Astrocyte (in vitro differentiated cells and primary cell): ENCODE data around the gene GPATCH2. TPM values are rescaled to one million over a fixed set of nuclear protein-coding genes. Genes with fewer than 3 reads are reported as not detected.
A peak's percentile ranks its signal among the peaks of the same experiment; 100 is the strongest.

Source experiments
- DNase-seq: peaks from one replicate; pipeline ENCODE4 v3.0.0-alpha.2; 2010; ENCODE audit warnings: low read depth
- FAIRE-seq: peaks from 2 replicates; lab custom pipeline; 2011; peaks lifted over from hg19 to GRCh38; lab: Jason Lieb, UNC
- H2AFZ ChIP-seq: 2 replicates; pipeline ENCODE4 v1.6.0; 2012; ENCODE audit warnings: low read depth, low read length, inconsistent platforms
- H3K27ac ChIP-seq: 2 replicates; pipeline ENCODE4 v1.5.1; 2011; ENCODE audit warnings: low read depth, low read length, inconsistent platforms
- H3K27me3 ChIP-seq: 2 replicates; pipeline ENCODE4 v1.6.0; 2011; ENCODE audit warnings: low read length, inconsistent platforms; ENCODE audit not compliant: insufficient read depth
- H3K36me3 ChIP-seq: 2 replicates; pipeline ENCODE4 v1.5.1; 2011; ENCODE audit warnings: low read length, inconsistent platforms; ENCODE audit not compliant: insufficient read depth
- H3K4me1 ChIP-seq: 2 replicates; pipeline ENCODE4 v1.5.1; 2011; ENCODE audit warnings: low read length, inconsistent platforms; ENCODE audit not compliant: insufficient read depth
- H3K4me2 ChIP-seq: 2 replicates; pipeline ENCODE4 v1.6.0; 2012; ENCODE audit warnings: low read length, inconsistent platforms
- H3K4me3 ChIP-seq: 2 replicates; pipeline ENCODE4 v1.5.1; 2011; ENCODE audit warnings: low read depth, mild to moderate bottlenecking, low read length, inconsistent platforms; ENCODE audit not compliant: insufficient read depth
- H3K79me2 ChIP-seq: 2 replicates; pipeline ENCODE4 v1.6.0; 2012; ENCODE audit warnings: mild to moderate bottlenecking, low read length, inconsistent platforms; ENCODE audit not compliant: insufficient read depth
- H3K9ac ChIP-seq: 2 replicates; pipeline ENCODE4 v1.6.0; 2012; ENCODE audit warnings: mild to moderate bottlenecking, low read length, inconsistent platforms
- H3K9me3 ChIP-seq: 2 replicates; pipeline ENCODE4 v1.5.1; 2012; ENCODE audit warnings: low read depth, mild to moderate bottlenecking, low read length, inconsistent platforms; ENCODE audit not compliant: insufficient read depth
- H4K20me1 ChIP-seq: 2 replicates; pipeline ENCODE4 v1.6.0; 2012; ENCODE audit warnings: low read length, inconsistent platforms; ENCODE audit not compliant: insufficient read depth
- H3K27ac Mint-ChIP-seq: one replicate; pipeline ENCODE4 v1.8.0; 2021; ENCODE audit warnings: mild to moderate bottlenecking, mixed read lengths; ENCODE audit not compliant: unreplicated experiment
- H3K27me3 Mint-ChIP-seq: one replicate; pipeline ENCODE4 v1.8.0; 2021; ENCODE audit warnings: low read depth, mixed read lengths; ENCODE audit not compliant: unreplicated experiment
- H3K36me3 Mint-ChIP-seq: one replicate; pipeline ENCODE4 v1.8.0; 2021; ENCODE audit warnings: low read depth, mixed read lengths; ENCODE audit not compliant: unreplicated experiment
- H3K4me1 Mint-ChIP-seq: one replicate; pipeline ENCODE4 v1.8.0; 2021; ENCODE audit warnings: low read depth, mixed read lengths; ENCODE audit not compliant: unreplicated experiment
- H3K4me3 Mint-ChIP-seq: one replicate; pipeline ENCODE4 v1.8.0; 2021; ENCODE audit warnings: mild to moderate bottlenecking, moderate library complexity, mixed read lengths; ENCODE audit not compliant: unreplicated experiment
- H3K9me3 Mint-ChIP-seq: one replicate; pipeline ENCODE4 v1.8.0; 2021; ENCODE audit warnings: mild to moderate bottlenecking, mixed read lengths; ENCODE audit not compliant: unreplicated experiment
- CTCF ChIP-seq: IDR thresholded peaks from 2 replicates; pipeline ENCODE4 v1.5.1; 2011; ENCODE audit warnings: low read depth, mild to moderate bottlenecking, inconsistent platforms, low read length, moderate library complexity; ENCODE audit not compliant: insufficient read depth
- EZH2 ChIP-seq: IDR thresholded peaks from 2 replicates; pipeline ENCODE4 v1.6.1; 2012; ENCODE audit warnings: mild to moderate bottlenecking, low read length, inconsistent platforms; ENCODE audit not compliant: insufficient read depth
- total RNA-seq: library from RNA; stranded (reverse); gene quantifications from 2 replicates; pipeline ENCODE4 v1.2.1, GENCODE V29; 2021

Gene GPATCH2
- total RNA-seq, 1 donor from 2014 or later: 14.1 TPM

- no peak for TF ChIP-seq CTCF
- TF ChIP-seq EZH2: no peak
- Histone ChIP-seq H3K9ac (no peak overlapping the region), H3K27ac (no peak overlapping the region), H3K36me3 (no peaks in the 10 kb centered on the region), H3K4me3 (no peak overlapping the region), H3K4me2 (no peak overlapping the region), H3K79me2 (no peaks in the 10 kb centered on the region), H2AFZ (no peak overlapping the region), H3K4me1 (peaks cover 11% of the 10 kb centered on the region), H3K9me3 (no peaks in the 10 kb centered on the region), H3K27me3 (no peaks in the 10 kb centered on the region), H4K20me1 (peaks cover 8% of the 10 kb centered on the region)
- Mint-ChIP-seq H3K4me3 (no peak overlapping the region), H3K9me3 (peaks cover 2% of the 10 kb centered on the region), H3K4me1 (peaks cover 4% of the 10 kb centered on the region), H3K27ac (no peak overlapping the region), H3K27me3 (no peaks in the 10 kb centered on the region), H3K36me3 (peaks cover 4% of the 10 kb centered on the region)
- no peak for DNase-seq
- FAIRE-seq: no peak
These were observed 103.7 kb downstream of the GPATCH2 start for GRCh38 chr1:217527151-217527550.

- Mint-ChIP-seq H3K36me3 (peaks cover 4% of the 10 kb centered on the region), H3K4me1 (peaks cover 4% of the 10 kb centered on the region), H3K9me3 (peaks cover 2% of the 10 kb centered on the region), H3K27ac (no peak overlapping the region), H3K27me3 (no peaks in the 10 kb centered on the region), H3K4me3 (no peak overlapping the region)
- Histone ChIP-seq H3K27me3 (no peaks in the 10 kb centered on the region), H3K9me3 (no peaks in the 10 kb centered on the region), H3K4me1 (peaks cover 11% of the 10 kb centered on the region), H4K20me1 (peaks cover 8% of the 10 kb centered on the region), H3K9ac (no peak overlapping the region), H3K79me2 (no peaks in the 10 kb centered on the region), H2AFZ (no peak overlapping the region), H3K4me3 (no peak overlapping the region), H3K36me3 (no peaks in the 10 kb centered on the region), H3K4me2 (no peak overlapping the region), H3K27ac (no peak overlapping the region)
- TF ChIP-seq CTCF (no peak), EZH2 (no peak)
- no peak for FAIRE-seq
- DNase-seq: no peak
These were observed 104.3 kb downstream of the GPATCH2 start for GRCh38 chr1:217526636-217527035.

GRCh38 chr1:217525773-217526490 lies 105.0 kb downstream of the GPATCH2 start:
- H3K4me1 Mint-ChIP-seq: peaks cover 4% of the 10 kb centered on the region
- DNase-seq (peak; percentile 42), FAIRE-seq (no peak)
- Histone ChIP-seq H3K27me3 (no peaks in the 10 kb centered on the region), H3K79me2 (no peaks in the 10 kb centered on the region), H3K9ac (no peak overlapping the region), H3K4me3 (no peak overlapping the region), H4K20me1 (peaks cover 10% of the 10 kb centered on the region), H3K9me3 (no peaks in the 10 kb centered on the region), H3K4me1 (peaks cover 11% of the 10 kb centered on the region), H2AFZ (no peak overlapping the region), H3K27ac (no peak overlapping the region), H3K4me2 (no peak overlapping the region), H3K36me3 (no peaks in the 10 kb centered on the region)
- H3K4me3 Mint-ChIP-seq: no peak overlapping the region
- no peak for TF ChIP-seq EZH2
- TF ChIP-seq CTCF: no peak
- H3K27ac Mint-ChIP-seq: no peak overlapping the region
- no peaks in the 10 kb centered on the region for H3K27me3 Mint-ChIP-seq
- peaks cover 2% of the 10 kb centered on the region for H3K9me3 Mint-ChIP-seq
- peaks cover 4% of the 10 kb centered on the region for H3K36me3 Mint-ChIP-seq
